Measurements from ENCODE around the gene FZD1.

Gene FZD1

DNA sequence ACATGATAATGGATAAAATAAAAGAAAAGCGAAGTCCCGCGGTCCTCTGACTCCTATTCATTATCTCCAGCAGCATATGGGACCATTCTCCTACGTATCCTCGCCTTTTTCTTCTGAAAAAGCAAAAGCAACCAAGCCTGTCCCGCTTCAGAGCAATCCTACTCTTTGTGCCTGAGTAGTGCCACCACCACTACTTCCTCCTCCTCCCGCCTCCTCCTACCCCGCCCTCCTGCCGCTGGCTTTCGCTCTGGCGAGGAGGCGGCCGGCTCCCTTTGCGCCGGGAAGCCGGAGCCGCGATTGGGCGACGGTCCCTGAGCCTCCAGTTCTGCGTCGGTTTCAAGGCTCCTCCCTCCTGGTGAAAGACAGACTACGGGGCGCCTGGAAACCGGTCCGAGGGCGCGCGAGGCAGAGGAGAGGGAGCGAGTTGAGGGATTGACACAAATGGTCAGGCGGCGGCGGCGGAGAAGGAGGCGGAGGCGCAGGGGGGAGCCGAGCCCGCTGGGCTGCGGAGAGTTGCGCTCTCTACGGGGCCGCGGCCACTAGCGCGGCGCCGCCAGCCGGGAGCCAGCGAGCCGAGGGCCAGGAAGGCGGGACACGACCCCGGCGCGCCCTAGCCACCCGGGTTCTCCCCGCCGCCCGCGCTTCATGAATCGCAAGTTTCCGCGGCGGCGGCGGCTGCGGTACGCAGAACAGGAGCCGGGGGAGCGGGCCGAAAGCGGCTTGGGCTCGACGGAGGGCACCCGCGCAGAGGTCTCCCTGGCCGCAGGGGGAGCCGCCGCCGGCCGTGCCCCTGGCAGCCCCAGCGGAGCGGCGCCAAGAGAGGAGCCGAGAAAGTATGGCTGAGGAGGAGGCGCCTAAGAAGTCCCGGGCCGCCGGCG, at the start of gene FZD1:
FZD1 (plus strand) TSS at position 388 of the 878 bp plus-strand sequence; CDS start at position 836, 448 bp downstream.
- no peak for TF ChIP-seq GATA3 (IDR thresholded peaks at IDR 0.05; ENCODE audit: low read depth, low read length)
- no peak for TF ChIP-seq GATA2 (IDR thresholded peaks at IDR 0.05; ENCODE audit: low read depth, low read length)

DNA sequence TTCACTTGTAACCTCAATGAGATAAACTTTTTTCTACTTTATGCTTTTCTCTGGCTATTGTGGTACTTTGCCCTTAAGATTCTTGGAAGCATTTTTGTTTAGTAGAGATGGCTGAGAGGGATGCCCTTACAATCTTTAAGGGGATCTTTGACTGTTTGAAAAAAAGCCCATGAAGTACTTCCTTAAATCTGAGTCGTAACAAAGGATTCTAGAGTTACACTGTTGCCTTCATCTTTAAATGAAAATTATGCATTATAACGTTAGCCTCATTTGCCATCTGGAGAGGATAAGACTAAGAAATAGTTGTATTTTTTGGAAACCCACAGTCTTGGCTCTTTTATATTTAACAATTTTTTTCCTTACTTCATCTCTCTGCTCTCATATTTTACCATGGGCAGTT, 37.8 kb upstream of the FZD1 start:
- TF ChIP-seq GATA3 (IDR thresholded peaks at IDR 0.05; ENCODE audit: low read depth, low read length), result no peak
- TF ChIP-seq GATA2 (IDR thresholded peaks at IDR 0.05; ENCODE audit: low read depth, low read length), result no peak

DNA sequence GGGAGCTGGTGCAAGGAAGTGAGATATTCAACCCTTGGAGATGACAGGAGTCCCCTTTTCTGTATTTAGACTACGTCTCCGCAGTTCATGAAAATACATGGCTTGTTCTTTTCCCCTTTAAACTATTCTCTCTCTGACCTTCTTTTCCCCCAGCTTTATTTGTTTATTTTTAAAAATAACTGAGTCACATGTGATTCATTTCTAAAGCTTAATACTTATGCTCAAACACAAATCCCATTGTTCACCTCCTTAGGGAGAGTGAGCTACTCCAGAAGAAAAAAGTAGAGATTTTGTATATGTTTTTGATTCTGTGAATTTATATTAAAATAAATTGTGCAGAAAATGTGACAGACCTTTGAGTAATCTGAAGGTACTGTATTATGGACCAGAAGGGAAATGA, 35.9 kb upstream of the FZD1 start:
- TF ChIP-seq GATA3 (IDR thresholded peaks at IDR 0.05; ENCODE audit: low read depth, low read length), result no peak
- TF ChIP-seq GATA2 (IDR thresholded peaks at IDR 0.05; ENCODE audit: low read depth, low read length), result no peak

DNA sequence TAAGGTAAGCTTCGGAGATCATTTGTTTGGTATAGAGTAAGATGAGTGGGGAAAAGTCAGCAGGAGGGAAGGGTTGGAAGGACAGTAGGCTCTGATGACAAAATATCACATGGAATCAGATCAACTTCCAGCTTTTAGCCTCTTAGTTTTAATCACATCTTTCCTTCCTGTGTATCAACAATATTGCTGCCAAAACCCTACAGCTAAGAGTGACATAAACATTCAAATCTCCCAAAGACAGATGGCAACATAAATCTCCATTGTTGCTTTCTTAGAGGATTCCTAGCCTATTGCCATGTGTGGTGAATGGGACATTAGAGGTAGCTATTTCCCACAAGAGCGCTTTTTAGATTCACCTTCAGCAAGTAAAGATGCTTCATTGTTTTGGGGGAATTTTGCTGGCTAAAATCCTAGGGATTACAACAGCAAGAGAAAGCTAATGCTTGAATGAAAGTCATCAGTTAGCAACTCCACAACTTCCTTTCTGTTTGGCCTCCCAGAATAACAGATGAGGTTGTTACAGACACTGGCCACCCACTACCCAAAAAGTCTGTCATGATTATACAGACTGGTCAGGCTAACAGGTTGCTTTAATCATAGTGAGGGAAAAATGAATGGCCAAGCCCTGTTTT, 35.2 kb upstream of the FZD1 start:
- TF ChIP-seq GATA2 (IDR thresholded peaks at IDR 0.05; ENCODE audit: low read depth, low read length), result no peak
- no peak for TF ChIP-seq GATA3 (IDR thresholded peaks at IDR 0.05; ENCODE audit: low read depth, low read length)

DNA sequence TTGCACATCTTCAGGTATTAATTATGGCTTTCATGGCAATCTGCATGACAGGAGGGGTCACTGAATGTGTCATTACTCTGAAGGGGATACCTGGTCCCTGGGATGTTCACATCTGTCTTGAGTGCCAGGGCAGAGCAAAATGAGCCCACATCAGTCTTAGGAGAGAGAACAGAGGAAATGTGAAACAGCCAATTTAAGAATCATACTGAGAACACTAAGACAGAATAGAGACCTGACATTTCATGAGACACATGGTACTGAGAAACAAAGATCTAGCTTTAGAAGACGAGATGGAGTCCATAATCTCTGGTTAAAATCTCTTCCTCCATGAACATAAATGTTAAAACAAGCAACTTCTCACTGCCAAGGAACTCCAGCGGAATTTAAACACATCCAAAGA, 34.1 kb upstream of the FZD1 start:
- TF ChIP-seq GATA2 (IDR thresholded peaks at IDR 0.05; ENCODE audit: low read depth, low read length) (no peak), GATA3 (IDR thresholded peaks at IDR 0.05; ENCODE audit: low read depth, low read length) (no peak)

DNA sequence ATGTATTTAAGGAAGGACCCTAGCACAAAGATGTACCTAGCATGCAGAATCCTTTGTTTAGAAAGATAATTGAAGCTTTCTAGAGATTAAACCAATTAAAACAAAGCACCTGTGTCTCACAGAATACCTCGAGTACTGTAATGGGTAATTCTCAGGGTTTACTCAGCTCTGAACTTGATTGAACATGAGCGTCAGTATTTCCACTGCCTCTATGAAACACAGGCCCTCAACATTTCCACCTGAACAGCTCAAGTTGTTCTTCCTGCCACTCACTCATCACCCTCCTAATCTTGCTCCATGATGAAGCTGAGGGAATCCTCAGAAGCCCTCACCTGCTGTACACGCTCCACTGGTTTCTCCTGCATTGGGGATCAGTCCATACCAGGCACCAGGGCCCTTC, 33.7 kb upstream of the FZD1 start:
- TF ChIP-seq GATA2 (IDR thresholded peaks at IDR 0.05; ENCODE audit: low read depth, low read length), result no peak
- TF ChIP-seq GATA3 (IDR thresholded peaks at IDR 0.05; ENCODE audit: low read depth, low read length), result no peak

DNA sequence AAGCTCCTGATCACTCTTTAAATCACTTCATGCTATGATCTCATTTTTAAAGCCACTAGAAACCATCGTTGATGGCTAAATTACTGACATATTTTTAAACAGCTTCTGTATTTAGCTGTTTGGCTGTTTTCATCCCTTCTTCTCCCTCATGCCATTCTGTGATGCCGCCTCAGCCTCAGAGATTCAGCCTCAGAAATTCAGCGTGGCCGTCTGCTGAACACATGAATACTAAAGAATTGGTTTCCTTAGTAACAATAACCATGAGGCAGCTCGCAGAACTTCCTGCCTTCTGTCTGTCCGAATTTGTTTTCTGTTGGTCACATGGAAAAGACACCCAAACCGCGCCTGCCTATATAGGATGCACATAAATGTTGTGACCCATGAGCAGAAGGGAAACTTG, 31.0 kb upstream of the FZD1 start:
- TF ChIP-seq GATA2 (IDR thresholded peaks at IDR 0.05; ENCODE audit: low read depth, low read length) (no peak), GATA3 (IDR thresholded peaks at IDR 0.05; ENCODE audit: low read depth, low read length) (no peak)

DNA sequence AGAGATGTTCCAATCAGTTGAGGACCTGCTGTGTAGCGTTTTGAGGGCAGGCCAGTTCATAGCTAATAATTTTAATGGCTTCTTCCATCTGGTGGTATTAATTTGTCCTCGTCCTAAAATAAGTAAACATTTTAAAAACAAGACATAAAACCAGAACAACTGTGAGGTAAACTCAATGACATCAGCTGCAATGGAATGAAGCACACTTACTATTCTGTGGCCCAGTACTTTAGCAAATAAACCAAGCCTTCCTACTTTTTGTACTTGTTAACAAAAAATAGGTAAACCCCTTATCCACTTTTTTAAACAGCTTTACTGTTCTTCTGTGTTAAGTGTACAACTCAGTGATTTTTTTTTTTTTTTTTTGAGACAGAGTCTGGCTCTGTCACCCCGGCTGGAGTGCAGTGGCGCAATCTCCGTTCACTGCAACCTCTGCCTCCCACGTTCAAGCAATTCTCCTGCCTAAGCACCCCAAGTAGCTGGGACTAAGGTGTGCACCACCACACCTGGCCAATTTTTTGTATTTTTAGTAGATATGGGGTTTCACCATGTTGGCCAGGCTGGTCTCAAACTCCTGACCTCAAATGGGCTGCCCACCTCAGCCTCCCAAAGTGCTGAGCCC, 28.9 kb upstream of the FZD1 start:
- TF ChIP-seq GATA3 (IDR thresholded peaks at IDR 0.05; ENCODE audit: low read depth, low read length) (no peak), GATA2 (IDR thresholded peaks at IDR 0.05; ENCODE audit: low read depth, low read length) (no peak)

DNA sequence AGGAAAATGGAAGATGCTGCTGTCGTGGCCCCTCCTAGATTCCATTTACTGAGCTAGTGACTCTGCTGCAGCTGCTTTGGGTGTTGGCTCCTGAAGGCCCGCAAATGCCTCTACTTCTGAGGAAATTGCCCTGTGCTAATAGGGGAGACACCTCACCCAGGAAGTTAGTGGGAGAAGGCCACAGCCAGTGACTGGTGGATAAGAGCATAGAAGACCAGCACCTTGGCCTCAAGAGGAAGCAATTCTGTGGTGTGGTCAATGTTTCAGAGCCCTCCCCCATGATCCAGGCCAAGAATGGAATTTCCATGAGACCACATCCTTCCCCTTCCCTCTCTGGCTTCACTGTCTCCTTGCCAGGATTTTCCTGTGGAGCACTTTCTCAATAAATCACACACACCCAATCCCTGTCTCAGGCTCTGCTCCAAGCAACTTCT, 25.0 kb upstream of the FZD1 start:
- TF ChIP-seq GATA2 (IDR thresholded peaks at IDR 0.05; ENCODE audit: low read depth, low read length), result no peak
- TF ChIP-seq GATA3 (IDR thresholded peaks at IDR 0.05; ENCODE audit: low read depth, low read length), result no peak

DNA sequence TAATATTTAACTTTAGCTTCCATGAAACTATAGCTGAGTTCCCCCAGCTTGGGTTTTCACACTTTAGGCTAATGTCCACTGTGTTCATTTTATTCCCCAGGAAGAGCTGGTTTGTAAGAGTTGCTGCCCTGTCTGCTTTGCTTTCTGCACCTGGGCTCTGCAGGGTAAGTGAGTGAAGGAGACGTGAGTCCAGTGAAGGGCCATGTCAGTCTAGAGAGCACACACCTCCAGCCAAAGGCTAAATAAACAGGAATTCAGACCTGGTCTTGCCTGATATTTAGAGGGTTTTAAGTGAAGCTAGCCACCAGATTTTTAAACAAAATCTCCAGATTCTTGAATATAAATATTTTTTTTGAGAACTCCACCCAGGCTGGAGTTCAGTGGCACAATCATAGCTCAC, 24.5 kb upstream of the FZD1 start:
- TF ChIP-seq GATA2 (IDR thresholded peaks at IDR 0.05; ENCODE audit: low read depth, low read length), result no peak
- no peak for TF ChIP-seq GATA3 (IDR thresholded peaks at IDR 0.05; ENCODE audit: low read depth, low read length)

DNA sequence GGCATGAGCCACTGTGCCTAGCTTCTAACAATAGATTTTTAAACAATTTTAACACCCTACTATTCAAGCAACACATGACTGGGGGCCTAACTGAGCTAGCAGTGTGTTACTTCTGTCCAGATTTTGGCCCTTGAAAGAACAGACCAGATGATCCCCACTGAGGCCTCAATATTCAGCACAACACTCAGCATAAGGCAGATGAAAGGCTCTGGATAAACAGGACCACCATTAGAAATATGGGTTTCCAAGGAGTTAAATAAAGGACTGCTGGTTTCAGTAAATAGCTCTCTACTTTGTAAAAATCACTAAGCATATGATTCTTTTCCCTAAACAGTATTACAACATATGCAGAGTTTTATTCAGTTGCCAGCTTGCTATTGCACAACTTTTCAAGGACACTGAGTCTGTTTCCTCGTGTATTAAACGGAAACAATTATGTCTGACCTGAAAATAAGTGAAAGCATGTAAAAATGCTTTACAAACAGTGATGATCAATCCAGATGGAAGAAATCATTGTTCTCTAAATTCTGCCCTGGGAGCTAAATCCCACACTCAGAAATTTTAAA, 23.8 kb upstream of the FZD1 start:
- no peak for TF ChIP-seq GATA3 (IDR thresholded peaks at IDR 0.05; ENCODE audit: low read depth, low read length)
- TF ChIP-seq GATA2 (IDR thresholded peaks at IDR 0.05; ENCODE audit: low read depth, low read length), result no peak

DNA sequence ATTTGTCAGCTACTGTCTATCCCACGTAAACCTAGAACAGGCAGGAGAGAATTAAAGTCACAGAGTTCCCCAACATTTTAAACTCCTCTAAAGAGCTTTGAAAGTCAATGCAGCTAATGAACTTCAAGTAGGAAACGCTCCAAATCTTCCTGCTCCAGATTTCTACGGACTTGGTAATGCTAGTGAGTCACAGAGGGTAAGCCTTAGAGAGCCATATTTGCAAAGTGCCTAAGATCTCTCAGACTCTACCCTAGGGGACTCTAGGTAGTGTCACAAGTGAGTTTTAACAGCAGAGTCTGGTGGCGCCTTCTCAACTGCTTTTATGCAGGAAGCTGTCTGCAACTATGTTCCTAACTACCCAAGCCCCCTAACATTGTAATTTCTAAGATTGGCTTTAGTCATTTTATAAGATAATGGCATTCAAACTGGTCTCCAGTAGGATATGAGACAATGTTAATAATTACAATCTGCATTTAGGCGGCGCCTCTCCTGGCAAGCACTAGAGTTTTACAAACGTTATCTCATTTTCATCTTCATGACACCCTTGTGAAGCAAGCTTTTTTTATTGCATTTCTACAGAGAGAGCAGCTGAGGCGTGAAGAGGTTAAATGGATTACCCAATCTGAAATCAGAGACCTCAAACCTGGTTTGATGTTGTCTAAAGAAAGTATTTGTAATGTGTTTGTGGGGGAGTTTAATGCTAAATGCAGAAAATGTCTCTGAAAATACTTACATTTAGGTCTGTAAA, 22.0 kb upstream of the FZD1 start:
- no peak for TF ChIP-seq GATA2 (IDR thresholded peaks at IDR 0.05; ENCODE audit: low read depth, low read length)
- no peak for TF ChIP-seq GATA3 (IDR thresholded peaks at IDR 0.05; ENCODE audit: low read depth, low read length)

DNA sequence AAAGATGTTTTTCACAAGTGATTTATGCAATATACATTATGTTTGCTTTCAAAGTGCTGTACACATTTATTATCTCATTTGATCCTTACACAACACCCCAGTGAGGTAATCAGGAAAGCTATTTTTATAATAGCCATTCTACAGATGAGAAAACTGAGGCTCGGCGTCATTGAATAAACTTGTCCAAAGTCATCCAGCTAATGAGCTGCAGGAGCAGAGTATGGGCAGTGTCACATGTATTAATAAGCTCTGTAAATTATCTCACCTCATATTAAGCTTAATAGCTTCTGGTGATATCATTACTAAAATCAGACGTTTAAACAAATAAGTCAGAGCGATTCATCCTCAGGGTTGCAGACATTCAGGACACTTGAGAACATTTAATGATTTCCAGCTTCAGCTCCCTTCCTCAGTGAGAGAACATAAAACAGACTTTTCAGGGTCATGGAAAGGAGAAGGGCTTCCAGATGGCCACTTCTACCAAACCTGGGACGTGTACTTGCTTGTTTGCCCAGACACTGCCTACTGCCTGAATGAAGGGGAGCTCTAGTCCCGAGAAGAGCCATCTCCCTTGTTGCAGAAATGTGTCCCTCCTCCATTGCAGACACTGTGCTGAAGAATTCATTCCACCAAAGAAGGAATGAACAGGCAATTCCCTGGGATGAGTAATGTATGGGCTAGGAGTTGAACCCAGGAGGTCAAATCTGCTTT, 20.5 kb upstream of the FZD1 start:
- TF ChIP-seq GATA3 (IDR thresholded peaks at IDR 0.05; ENCODE audit: low read depth, low read length) (no peak), GATA2 (IDR thresholded peaks at IDR 0.05; ENCODE audit: low read depth, low read length) (no peak)
